ENCODE measurements around the gene NCAM2. TPM values are rescaled to one million over a fixed set of nuclear protein-coding genes. Genes with fewer than 3 reads are reported as not detected.

NCAM2 gene
- polyA plus RNA-seq, 1 donor from 2014 or later: 9.8 TPM

DNA sequence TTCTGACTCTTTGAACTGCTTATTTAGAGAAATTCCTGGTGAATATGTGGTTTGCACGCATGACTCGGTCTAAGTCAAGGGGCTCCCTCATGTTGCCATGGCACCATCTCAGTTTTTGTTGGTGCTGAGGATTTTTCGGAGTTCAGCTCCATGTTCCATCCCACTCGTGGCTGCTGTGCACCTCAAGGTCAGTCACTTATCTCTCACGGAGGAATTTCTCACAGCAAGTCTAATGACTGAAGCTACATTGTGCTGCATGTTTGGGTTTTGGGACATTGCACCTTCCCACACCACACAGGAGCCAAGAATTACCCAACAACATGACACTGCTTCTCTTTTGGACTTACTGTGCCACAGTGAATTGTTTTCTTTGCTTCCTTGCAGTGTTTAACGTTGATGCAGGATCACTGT is 269.9 kb downstream of the NCAM2 start:
- no peak for TF ChIP-seq EZH2 (IDR thresholded peaks at IDR 0.05; ENCODE audit: borderline replicate concordance, insufficient read depth, low read length, poor library complexity, severe bottlenecking)
- TF ChIP-seq TAF1 (IDR thresholded peaks at IDR 0.05; ENCODE audit: low read depth): no peak
- TF ChIP-seq, protein P1, sequence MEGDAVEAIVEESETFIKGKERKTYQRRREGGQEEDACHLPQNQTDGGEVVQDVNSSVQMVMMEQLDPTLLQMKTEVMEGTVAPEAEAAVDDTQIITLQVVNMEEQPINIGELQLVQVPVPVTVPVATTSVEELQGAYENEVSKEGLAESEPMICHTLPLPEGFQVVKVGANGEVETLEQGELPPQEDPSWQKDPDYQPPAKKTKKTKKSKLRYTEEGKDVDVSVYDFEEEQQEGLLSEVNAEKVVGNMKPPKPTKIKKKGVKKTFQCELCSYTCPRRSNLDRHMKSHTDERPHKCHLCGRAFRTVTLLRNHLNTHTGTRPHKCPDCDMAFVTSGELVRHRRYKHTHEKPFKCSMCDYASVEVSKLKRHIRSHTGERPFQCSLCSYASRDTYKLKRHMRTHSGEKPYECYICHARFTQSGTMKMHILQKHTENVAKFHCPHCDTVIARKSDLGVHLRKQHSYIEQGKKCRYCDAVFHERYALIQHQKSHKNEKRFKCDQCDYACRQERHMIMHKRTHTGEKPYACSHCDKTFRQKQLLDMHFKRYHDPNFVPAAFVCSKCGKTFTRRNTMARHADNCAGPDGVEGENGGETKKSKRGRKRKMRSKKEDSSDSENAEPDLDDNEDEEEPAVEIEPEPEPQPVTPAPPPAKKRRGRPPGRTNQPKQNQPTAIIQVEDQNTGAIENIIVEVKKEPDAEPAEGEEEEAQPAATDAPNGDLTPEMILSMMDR (IDR thresholded peaks at IDR 0.05; ENCODE audit: poor library complexity, severe bottlenecking): no peak
- no peak for TF ChIP-seq RAD21 (conservative IDR thresholded peaks at IDR 0.05)
- no peak for TF ChIP-seq EP300 (conservative IDR thresholded peaks at IDR 0.05; ENCODE audit: poor library complexity, severe bottlenecking)
- TF ChIP-seq, protein P2, sequence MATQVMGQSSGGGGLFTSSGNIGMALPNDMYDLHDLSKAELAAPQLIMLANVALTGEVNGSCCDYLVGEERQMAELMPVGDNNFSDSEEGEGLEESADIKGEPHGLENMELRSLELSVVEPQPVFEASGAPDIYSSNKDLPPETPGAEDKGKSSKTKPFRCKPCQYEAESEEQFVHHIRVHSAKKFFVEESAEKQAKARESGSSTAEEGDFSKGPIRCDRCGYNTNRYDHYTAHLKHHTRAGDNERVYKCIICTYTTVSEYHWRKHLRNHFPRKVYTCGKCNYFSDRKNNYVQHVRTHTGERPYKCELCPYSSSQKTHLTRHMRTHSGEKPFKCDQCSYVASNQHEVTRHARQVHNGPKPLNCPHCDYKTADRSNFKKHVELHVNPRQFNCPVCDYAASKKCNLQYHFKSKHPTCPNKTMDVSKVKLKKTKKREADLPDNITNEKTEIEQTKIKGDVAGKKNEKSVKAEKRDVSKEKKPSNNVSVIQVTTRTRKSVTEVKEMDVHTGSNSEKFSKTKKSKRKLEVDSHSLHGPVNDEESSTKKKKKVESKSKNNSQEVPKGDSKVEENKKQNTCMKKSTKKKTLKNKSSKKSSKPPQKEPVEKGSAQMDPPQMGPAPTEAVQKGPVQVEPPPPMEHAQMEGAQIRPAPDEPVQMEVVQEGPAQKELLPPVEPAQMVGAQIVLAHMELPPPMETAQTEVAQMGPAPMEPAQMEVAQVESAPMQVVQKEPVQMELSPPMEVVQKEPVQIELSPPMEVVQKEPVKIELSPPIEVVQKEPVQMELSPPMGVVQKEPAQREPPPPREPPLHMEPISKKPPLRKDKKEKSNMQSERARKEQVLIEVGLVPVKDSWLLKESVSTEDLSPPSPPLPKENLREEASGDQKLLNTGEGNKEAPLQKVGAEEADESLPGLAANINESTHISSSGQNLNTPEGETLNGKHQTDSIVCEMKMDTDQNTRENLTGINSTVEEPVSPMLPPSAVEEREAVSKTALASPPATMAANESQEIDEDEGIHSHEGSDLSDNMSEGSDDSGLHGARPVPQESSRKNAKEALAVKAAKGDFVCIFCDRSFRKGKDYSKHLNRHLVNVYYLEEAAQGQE (IDR thresholded peaks at IDR 0.05; ENCODE audit: borderline replicate concordance): no peak
- TF ChIP-seq MXI1 (conservative IDR thresholded peaks at IDR 0.05; ENCODE audit: poor library complexity, severe bottlenecking): no peak
- no peak for TF ChIP-seq SMC3 (conservative IDR thresholded peaks at IDR 0.05; ENCODE audit: poor library complexity)
- no peak for TF ChIP-seq POLR2AphosphoS5 (IDR thresholded peaks at IDR 0.05)
- Histone ChIP-seq H3K9me3 (ENCODE audit: low read length) (no peaks in the 10 kb centered on the region), H3K27ac (ENCODE audit: low read length) (no peak overlapping the region), H2AFZ (ENCODE audit: low read depth, low read length) (no peak overlapping the region), H3K9ac (ENCODE audit: low read length) (no peak overlapping the region), H3K36me3 (ENCODE audit: insufficient read depth, low read length) (no peaks in the 10 kb centered on the region), H3K4me3 (ENCODE audit: low read length) (no peak overlapping the region), H3F3A (ENCODE audit: insufficient read depth, low read length, poor library complexity, severe bottlenecking) (no peaks in the 10 kb centered on the region), H3K9me2 (ENCODE audit: insufficient read depth, low read length) (no peaks in the 10 kb centered on the region), H3K4me2 (ENCODE audit: low read length) (no peak overlapping the region), H3K27me3 (ENCODE audit: insufficient read depth, low read depth, low read length) (no peaks in the 10 kb centered on the region), H4K20me1 (ENCODE audit: insufficient read depth) (no peaks in the 10 kb centered on the region), H3K79me2 (replicated peaks; ENCODE audit: insufficient read depth, low read length) (no peaks in the 10 kb centered on the region)

GRCh38 chr21:21268885-21269284 is 270.7 kb downstream of the NCAM2 start:
- Histone ChIP-seq H3K27ac (ENCODE audit: low read length) (no peak overlapping the region), H3K9me2 (ENCODE audit: insufficient read depth, low read length) (no peaks in the 10 kb centered on the region), H3K4me2 (ENCODE audit: low read length) (no peak overlapping the region), H3K27me3 (ENCODE audit: insufficient read depth, low read depth, low read length) (no peaks in the 10 kb centered on the region), H3K79me2 (replicated peaks; ENCODE audit: insufficient read depth, low read length) (no peaks in the 10 kb centered on the region), H2AFZ (ENCODE audit: low read depth, low read length) (no peak overlapping the region), H4K20me1 (ENCODE audit: insufficient read depth) (no peaks in the 10 kb centered on the region), H3K36me3 (ENCODE audit: insufficient read depth, low read length) (no peaks in the 10 kb centered on the region), H3K9me3 (ENCODE audit: low read length) (no peaks in the 10 kb centered on the region), H3K4me3 (ENCODE audit: low read length) (no peak overlapping the region), H3F3A (ENCODE audit: insufficient read depth, low read length, poor library complexity, severe bottlenecking) (no peaks in the 10 kb centered on the region), H3K9ac (ENCODE audit: low read length) (no peak overlapping the region)
- TF ChIP-seq, protein P1 (IDR thresholded peaks at IDR 0.05; ENCODE audit: poor library complexity, severe bottlenecking): no peak
- TF ChIP-seq EZH2 (IDR thresholded peaks at IDR 0.05; ENCODE audit: borderline replicate concordance, insufficient read depth, low read length, poor library complexity, severe bottlenecking) (no peak), SMC3 (conservative IDR thresholded peaks at IDR 0.05; ENCODE audit: poor library complexity) (no peak), POLR2AphosphoS5 (IDR thresholded peaks at IDR 0.05) (no peak), EP300 (conservative IDR thresholded peaks at IDR 0.05; ENCODE audit: poor library complexity, severe bottlenecking) (no peak), TAF1 (IDR thresholded peaks at IDR 0.05; ENCODE audit: low read depth) (no peak), RAD21 (conservative IDR thresholded peaks at IDR 0.05) (no peak), MXI1 (conservative IDR thresholded peaks at IDR 0.05; ENCODE audit: poor library complexity, severe bottlenecking) (no peak)
- TF ChIP-seq, protein P2 (IDR thresholded peaks at IDR 0.05; ENCODE audit: borderline replicate concordance): no peak
